ENCODE measurements around the gene ABHD14A. TPM values are rescaled to one million over a fixed set of nuclear protein-coding genes. Genes with fewer than 3 reads are reported as not detected.

The ABHD14A gene
- total RNA-seq, 1 donor from 2014 or later: 17.9 TPM

DNA sequence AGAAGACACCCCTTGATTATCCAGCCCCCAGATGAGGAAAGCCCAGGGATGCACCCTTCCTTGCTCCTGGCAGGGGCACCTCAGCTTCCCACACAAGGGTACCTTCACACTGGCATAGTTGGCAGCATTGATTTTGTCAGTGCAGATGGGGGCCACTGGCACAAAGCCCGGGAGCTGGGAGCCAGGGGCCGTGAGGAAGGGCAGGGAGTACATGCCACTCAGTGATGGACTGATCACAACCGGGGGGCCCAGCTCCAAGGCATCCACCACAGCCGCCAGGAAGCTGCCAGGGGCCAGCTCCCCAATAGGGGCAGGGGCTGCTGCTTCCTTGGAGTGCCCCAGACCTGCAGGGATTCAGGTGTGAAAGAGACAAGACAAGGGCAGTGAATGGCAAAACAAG lies 5.0 kb upstream of the ABHD14A start:
- Histone ChIP-seq H3K36me3 (no peaks in the 10 kb centered on the region), H3K27me3 (no peaks in the 10 kb centered on the region), H3K4me3 (no peak overlapping the region), H3K27ac (no peak overlapping the region), H3K4me1 (peaks cover 24% of the 10 kb centered on the region), H3K9me3 (no peaks in the 10 kb centered on the region)
- ATAC-seq: no peak
- intact Hi-C loops (cut with DNase I): no loop called here
- TF ChIP-seq, protein P1, sequence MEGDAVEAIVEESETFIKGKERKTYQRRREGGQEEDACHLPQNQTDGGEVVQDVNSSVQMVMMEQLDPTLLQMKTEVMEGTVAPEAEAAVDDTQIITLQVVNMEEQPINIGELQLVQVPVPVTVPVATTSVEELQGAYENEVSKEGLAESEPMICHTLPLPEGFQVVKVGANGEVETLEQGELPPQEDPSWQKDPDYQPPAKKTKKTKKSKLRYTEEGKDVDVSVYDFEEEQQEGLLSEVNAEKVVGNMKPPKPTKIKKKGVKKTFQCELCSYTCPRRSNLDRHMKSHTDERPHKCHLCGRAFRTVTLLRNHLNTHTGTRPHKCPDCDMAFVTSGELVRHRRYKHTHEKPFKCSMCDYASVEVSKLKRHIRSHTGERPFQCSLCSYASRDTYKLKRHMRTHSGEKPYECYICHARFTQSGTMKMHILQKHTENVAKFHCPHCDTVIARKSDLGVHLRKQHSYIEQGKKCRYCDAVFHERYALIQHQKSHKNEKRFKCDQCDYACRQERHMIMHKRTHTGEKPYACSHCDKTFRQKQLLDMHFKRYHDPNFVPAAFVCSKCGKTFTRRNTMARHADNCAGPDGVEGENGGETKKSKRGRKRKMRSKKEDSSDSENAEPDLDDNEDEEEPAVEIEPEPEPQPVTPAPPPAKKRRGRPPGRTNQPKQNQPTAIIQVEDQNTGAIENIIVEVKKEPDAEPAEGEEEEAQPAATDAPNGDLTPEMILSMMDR (IDR thresholded peaks at IDR 0.05): no peak
- no peak for DNase-seq

DNA sequence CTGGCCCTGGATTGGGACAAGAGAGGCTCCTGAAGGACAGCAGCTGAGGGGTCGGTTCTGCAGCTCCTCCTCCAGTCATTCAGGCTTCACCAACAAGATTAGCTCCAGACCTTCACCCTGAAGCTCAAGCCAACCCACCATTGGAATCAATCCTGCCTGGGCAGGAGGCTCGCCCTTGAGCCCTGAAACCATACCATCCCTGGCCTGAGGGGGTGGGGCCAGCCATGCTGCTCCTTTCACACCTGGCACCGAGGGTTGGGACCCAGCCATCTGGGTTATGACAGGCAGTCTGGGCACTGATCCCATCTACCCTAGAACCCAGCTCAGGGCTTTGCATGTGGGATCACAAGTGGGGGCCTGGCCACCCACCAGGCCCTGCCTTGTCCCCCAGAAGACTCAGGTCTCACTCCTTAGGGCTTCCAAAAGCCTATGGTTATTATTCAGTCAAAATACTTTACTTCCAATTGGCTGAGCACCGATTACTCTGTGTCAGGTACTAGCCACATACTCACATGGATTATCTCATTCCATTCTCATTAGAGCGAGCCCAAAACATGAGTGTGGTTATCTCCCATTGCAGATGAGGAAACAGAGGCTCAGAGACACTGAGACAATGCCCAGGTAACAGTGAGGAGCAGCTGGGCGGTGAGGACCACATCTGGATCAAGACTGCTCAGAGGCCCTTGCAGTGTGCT lies 4.1 kb upstream of the ABHD14A start:
- Histone ChIP-seq H3K9me3 (no peaks in the 10 kb centered on the region), H3K27me3 (no peaks in the 10 kb centered on the region), H3K27ac (no peak overlapping the region), H3K4me1 (peaks cover 27% of the 10 kb centered on the region), H3K4me3 (no peak overlapping the region), H3K36me3 (no peaks in the 10 kb centered on the region)
- DNase-seq (no peak), ATAC-seq (no peak)
- intact Hi-C loops (cut with DNase I): no loop called here
- TF ChIP-seq, protein P1 (IDR thresholded peaks at IDR 0.05): no peak

DNA sequence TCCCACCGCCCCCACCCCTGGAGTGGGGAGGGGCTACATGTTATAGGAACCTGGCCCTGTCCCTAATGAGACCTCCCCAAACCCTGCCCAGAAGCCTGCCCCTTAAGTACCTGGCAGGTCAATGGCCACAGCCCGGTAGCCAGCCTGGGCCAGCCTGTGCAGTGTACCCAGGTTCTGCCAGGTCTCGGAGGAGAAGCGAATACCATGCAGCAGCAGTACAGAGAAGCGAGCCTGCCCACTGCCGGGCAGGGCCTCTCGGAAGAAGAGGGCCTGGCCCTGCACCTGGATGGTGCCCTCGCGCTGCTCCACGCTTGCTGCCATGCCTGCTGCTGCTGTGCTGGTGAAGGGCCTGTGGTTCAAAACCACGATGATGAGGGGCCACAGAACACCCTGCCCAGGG lies 3.5 kb upstream of the ABHD14A start:
- intact Hi-C loops (cut with DNase I): no loop called here
- H3K4me3 ChIP-seq: no peak overlapping the region
- ATAC-seq (no peak), DNase-seq (no peak)
- H3K36me3 ChIP-seq: no peaks in the 10 kb centered on the region
- no peak overlapping the region for H3K27ac ChIP-seq
- no peaks in the 10 kb centered on the region for H3K9me3 ChIP-seq
- TF ChIP-seq, protein P1 (IDR thresholded peaks at IDR 0.05): no peak
- no peaks in the 10 kb centered on the region for H3K27me3 ChIP-seq
- H3K4me1 ChIP-seq: peaks cover 30% of the 10 kb centered on the region

DNA sequence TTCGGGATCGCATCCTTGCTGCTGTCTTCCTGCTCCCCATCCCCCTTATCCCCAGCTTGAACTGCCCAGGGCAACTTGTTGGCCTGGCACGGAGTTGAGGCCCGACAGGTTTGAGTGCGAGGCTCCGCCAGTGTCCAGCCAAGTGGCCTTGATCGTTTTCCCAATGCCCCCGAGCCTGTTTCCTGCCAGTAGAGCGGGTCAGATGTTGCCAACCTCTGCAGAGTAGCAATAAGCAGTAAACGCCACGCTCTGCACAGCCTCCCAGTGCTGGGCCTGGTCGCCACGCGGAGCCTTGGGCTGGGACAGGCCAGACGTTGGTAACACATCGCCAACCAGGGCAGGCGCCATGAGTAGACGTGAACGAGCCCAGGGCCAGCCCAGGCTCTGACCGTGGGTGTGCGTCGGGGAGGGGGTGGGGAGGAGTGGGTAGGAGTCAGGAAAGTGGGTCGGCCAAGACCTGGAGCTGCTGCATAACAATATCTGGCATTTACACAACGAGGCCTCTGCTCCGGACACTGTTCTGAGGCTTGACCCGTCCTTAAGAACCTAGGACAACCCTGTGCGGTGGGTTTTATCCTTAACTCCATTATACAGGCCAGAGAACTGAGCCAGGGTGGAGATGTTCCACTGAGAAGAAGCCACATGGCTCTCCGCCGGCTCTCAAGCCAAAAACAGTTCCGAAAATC lies 444 bp upstream of the ABHD14A start:
- no peaks in the 10 kb centered on the region for H3K27me3 ChIP-seq
- DNase-seq: peak; percentile 74
- peak overlapping the region; percentile 93 for H3K27ac ChIP-seq
- peaks cover 21% of the 10 kb centered on the region for H3K4me1 ChIP-seq
- peak; percentile 11 for ATAC-seq
- no peaks in the 10 kb centered on the region for H3K36me3 ChIP-seq
- intact Hi-C loops (cut with DNase I): no loop called here
- no peaks in the 10 kb centered on the region for H3K9me3 ChIP-seq
- peak overlapping the region; percentile 72 for H3K4me3 ChIP-seq
- TF ChIP-seq, protein P1 (IDR thresholded peaks at IDR 0.05): peak; percentile 6

DNA sequence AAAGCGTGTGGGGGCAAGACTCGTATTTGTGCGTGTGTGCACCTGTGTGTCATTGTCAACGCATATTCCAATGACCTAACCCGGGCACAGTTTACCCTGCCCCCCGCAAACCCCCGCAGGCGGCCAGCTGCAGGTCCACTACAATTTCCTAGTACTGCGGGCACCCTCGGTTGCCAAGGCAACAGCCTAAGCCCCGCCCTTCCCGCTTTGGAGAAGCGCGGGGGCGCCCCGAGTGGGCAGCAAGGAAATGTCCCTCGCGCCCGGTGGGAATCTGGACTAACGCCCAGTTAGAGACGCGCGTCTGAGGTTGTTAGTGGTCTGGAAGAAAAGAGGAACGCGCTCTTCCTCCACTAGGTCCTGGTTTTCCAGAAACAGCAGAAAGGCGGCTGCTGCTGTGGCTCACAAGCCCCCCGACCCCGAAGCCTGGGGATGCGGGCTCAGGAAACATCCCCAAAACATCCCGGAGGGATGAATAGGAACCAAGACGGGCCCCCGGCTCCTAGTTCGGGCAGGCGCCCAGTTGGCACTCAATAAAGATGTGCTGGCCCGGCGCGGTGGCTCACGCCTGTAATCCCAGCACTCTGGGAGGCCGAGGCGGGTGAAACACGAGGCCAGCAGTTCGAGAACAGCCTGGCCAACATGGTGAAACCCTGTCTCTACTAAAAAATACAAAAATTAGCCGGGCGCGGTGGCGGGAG lies 1.1 kb downstream of the ABHD14A start:
- H3K27me3 ChIP-seq: no peaks in the 10 kb centered on the region
- intact Hi-C loops (cut with DNase I): no loop called here
- H3K9me3 ChIP-seq: no peaks in the 10 kb centered on the region
- no peaks in the 10 kb centered on the region for H3K36me3 ChIP-seq
- TF ChIP-seq, protein P1 (IDR thresholded peaks at IDR 0.05): peak; percentile 23
- H3K27ac ChIP-seq: peak overlapping the region; percentile 93
- H3K4me3 ChIP-seq: peak overlapping the region; percentile 72
- DNase-seq (peak; percentile 88), ATAC-seq (peak; percentile 22)
- H3K4me1 ChIP-seq: peaks cover 21% of the 10 kb centered on the region
